HCT116 (cell line): ENCODE results near the gene PHF2.

Source experiments
- CEBPB ChIP-seq: IDR thresholded peaks from 2 replicates; pipeline ENCODE4 v1.6.1; 2012; ENCODE audit warnings: low read depth
- CTCF ChIP-seq, 3 experiments: fragments of 200-600 bp in 1 of 3; sonication (generic) in 1 of 3; IDR thresholded peaks in 2 of 3; conservative IDR thresholded peaks in 1 of 3; 2 replicates each; pipeline ENCODE4 v1.5.1; 2012 to 2017; ENCODE audit warnings: low read depth in 2 of 3, low read length in 2 of 3, antibody characterized with exemption in 1 of 3, borderline replicate concordance in 1 of 3, control low read depth in 1 of 3, mild to moderate bottlenecking in 1 of 3, mixed read lengths in 1 of 3, mixed run types in 1 of 3, moderate library complexity in 1 of 3; ENCODE audit not compliant: insufficient read depth in 1 of 3
- EZH2 ChIP-seq: fragments of 200-600 bp; sonication (generic); IDR thresholded peaks from 2 replicates; pipeline ENCODE4 v1.6.1; 2017; ENCODE audit warnings: antibody characterized with exemption, mixed run types
- EZH2phosphoT487 ChIP-seq: fragments of 200-600 bp; IDR thresholded peaks from 2 replicates; pipeline ENCODE4 v1.6.1; 2018; ENCODE audit warnings: antibody characterized with exemption, borderline replicate concordance
- JUND ChIP-seq: IDR thresholded peaks from 2 replicates; pipeline ENCODE4 v1.6.1; 2012
- MAX ChIP-seq: IDR thresholded peaks from 2 replicates; pipeline ENCODE4 v1.6.1; 2012
- POLR2A ChIP-seq: IDR thresholded peaks from 2 replicates; pipeline ENCODE4 v1.7.0; 2011; ENCODE audit warnings: borderline replicate concordance; ENCODE audit not compliant: insufficient read depth, insufficient read length; ENCODE audit errors: extremely low read depth
- POLR2AphosphoS5 ChIP-seq: IDR thresholded peaks from 2 replicates; pipeline ENCODE4 v1.6.1; 2011; ENCODE audit warnings: mild to moderate bottlenecking, low read depth, low read length, moderate library complexity
- REST ChIP-seq: IDR thresholded peaks from 2 replicates; pipeline ENCODE4 v1.6.1; 2012; ENCODE audit warnings: low read depth
- TCF7L2 ChIP-seq: IDR thresholded peaks from 2 replicates; pipeline ENCODE4 v1.7.0; 2011; ENCODE audit warnings: borderline replicate concordance, inconsistent platforms; ENCODE audit not compliant: insufficient read depth, insufficient read length; ENCODE audit errors: extremely low read depth
- YY1 ChIP-seq: IDR thresholded peaks from 2 replicates; pipeline ENCODE4 v1.6.1; 2011; ENCODE audit warnings: low read length, low read depth, moderate library complexity, mild to moderate bottlenecking; ENCODE audit not compliant: insufficient replicate concordance; ENCODE audit errors: extremely low read depth
- ZBTB33 ChIP-seq: IDR thresholded peaks from 2 replicates; pipeline ENCODE4 v1.6.1; 2011; ENCODE audit warnings: mild to moderate bottlenecking, low read length, moderate library complexity; ENCODE audit not compliant: insufficient replicate concordance; ENCODE audit errors: extremely low read depth
- ZNF274 ChIP-seq: fragments of 200-500 bp; sonication (Bioruptor generic); IDR thresholded peaks from 2 replicates; pipeline ENCODE4 v1.6.1; 2014; ENCODE audit warnings: mild to moderate bottlenecking, low read depth, low read length, inconsistent platforms

GRCh38 chr9:93674580-93675335 lies 98.4 kb downstream of the PHF2 start:
- TF ChIP-seq CTCF (IDR thresholded peaks at IDR 0.05 in 2 of 3, conservative IDR thresholded peaks at IDR 0.05 in 1 of 3; ENCODE audit: borderline replicate concordance in 1 of 3, insufficient read depth in 1 of 3, low read depth in 2 of 3, low read length in 2 of 3) (no peak), ZNF274 (no peak), POLR2AphosphoS5 (no peak), TCF7L2 (no peak), ZBTB33 (no peak), MAX (no peak), JUND (no peak), POLR2A (no peak), CEBPB (no peak), EZH2 (no peak), YY1 (no peak), REST (no peak), EZH2phosphoT487 (no peak)
